Loucy (cell line): ENCODE measurements around the gene GMFB.

Experiments used
- H2AFZ ChIP-seq: fragments of 200-600 bp; sonication (generic); 2 replicates; pipeline ENCODE4 v1.6.0; 2016; ENCODE audit warnings: antibody characterized with exemption, mild to moderate bottlenecking, low read length, moderate library complexity
- H3F3A ChIP-seq: fragments of 200-600 bp; 2 replicates; pipeline ENCODE4 v1.6.0; 2016; ENCODE audit warnings: antibody characterized with exemption, low read depth, mild to moderate bottlenecking
- H3K27me3 ChIP-seq: fragments of 200-600 bp; sonication (generic); 2 replicates; pipeline ENCODE4 v1.6.1; 2014; ENCODE audit warnings: low read length, mild to moderate bottlenecking; ENCODE audit not compliant: insufficient read depth, poor library complexity, severe bottlenecking
- H3K36me3 ChIP-seq: fragments of 200-600 bp; sonication (generic); 2 replicates; pipeline ENCODE4 v1.6.1; 2016; ENCODE audit warnings: low read length; ENCODE audit not compliant: insufficient read depth
- H3K4me1 ChIP-seq: fragments of 200-600 bp; sonication (generic); 2 replicates; pipeline ENCODE4 v1.5.1; 2014; ENCODE audit warnings: low read length, mild to moderate bottlenecking; ENCODE audit not compliant: insufficient read depth, poor library complexity, severe bottlenecking
- H3K4me2 ChIP-seq: fragments of 200-600 bp; sonication (generic); 2 replicates; pipeline ENCODE4 v1.6.0; 2014; ENCODE audit warnings: antibody characterized with exemption, low read length, low read depth, mild to moderate bottlenecking; ENCODE audit not compliant: poor library complexity, severe bottlenecking
- H3K4me3 ChIP-seq: fragments of 200-600 bp; sonication (generic); 2 replicates; pipeline ENCODE4 v1.5.1; 2014; ENCODE audit warnings: low read length, mild to moderate bottlenecking, mixed read lengths; ENCODE audit not compliant: poor library complexity, severe bottlenecking
- H3K79me2 ChIP-seq: fragments of 200-600 bp; sonication (generic); 2 replicates; pipeline ENCODE4 v1.6.1; 2014; ENCODE audit warnings: low read length; ENCODE audit not compliant: insufficient read depth
- H3K9ac ChIP-seq: fragments of 200-600 bp; sonication (generic); 2 replicates; pipeline ENCODE4 v1.6.0; 2014; ENCODE audit warnings: mild to moderate bottlenecking, low read depth, low read length, moderate library complexity; ENCODE audit not compliant: poor library complexity, severe bottlenecking
- H3K9me2 ChIP-seq: fragments of 200-600 bp; sonication (generic); replicated peaks from 2 replicates; pipeline ENCODE4 v1.6.1; 2016; ENCODE audit warnings: low read depth, low read length, mixed read lengths
- H3K9me3 ChIP-seq: fragments of 200-600 bp; sonication (generic); 2 replicates; pipeline ENCODE4 v1.6.1; 2014; ENCODE audit warnings: mild to moderate bottlenecking, antibody characterized with exemption, low read length, low read depth; ENCODE audit not compliant: insufficient read depth
- H4K20me1 ChIP-seq: fragments of 200-600 bp; sonication (generic); 2 replicates; pipeline ENCODE4 v1.6.0; 2014; ENCODE audit warnings: antibody characterized with exemption, low read length, mild to moderate bottlenecking; ENCODE audit not compliant: insufficient read depth, poor library complexity, severe bottlenecking
- CTCF ChIP-seq: fragments of 200-600 bp; sonication (generic); conservative IDR thresholded peaks from 2 replicates; pipeline ENCODE4 v1.5.1; 2014; ENCODE audit warnings: mild to moderate bottlenecking, antibody characterized with exemption, low read length
- EZH2phosphoT487 ChIP-seq: fragments of 200-600 bp; IDR thresholded peaks from 2 replicates; pipeline ENCODE4 v1.6.1; 2018; ENCODE audit warnings: antibody characterized with exemption, mild to moderate bottlenecking, moderate library complexity, borderline replicate concordance

The GMFB gene

GRCh38 chr14:54502602-54503001 lies 13.8 kb upstream of the GMFB start:
- Histone ChIP-seq H3K36me3 (no peaks in the 10 kb centered on the region), H3K4me2 (no peak overlapping the region), H3K79me2 (no peaks in the 10 kb centered on the region), H3K9me3 (no peaks in the 10 kb centered on the region), H4K20me1 (no peaks in the 10 kb centered on the region), H2AFZ (0 out of 2 replicates have a peak overlapping the region, but pooled peaks have one; percentile 45), H3K9ac (no peak overlapping the region), H3K27me3 (no peaks in the 10 kb centered on the region), H3K4me3 (no peak overlapping the region), H3K9me2 (no peaks in the 10 kb centered on the region), H3K4me1 (no peaks in the 10 kb centered on the region), H3F3A (no peaks in the 10 kb centered on the region)
- no peak for TF ChIP-seq CTCF
- TF ChIP-seq EZH2phosphoT487, result no peak

- Histone ChIP-seq H3K9ac (no peak overlapping the region), H3K4me3 (no peak overlapping the region), H3K4me2 (no peak overlapping the region), H3K9me2 (no peaks in the 10 kb centered on the region), H3F3A (no peaks in the 10 kb centered on the region), H2AFZ (no peak overlapping the region), H3K27me3 (no peaks in the 10 kb centered on the region), H3K4me1 (no peaks in the 10 kb centered on the region), H4K20me1 (no peaks in the 10 kb centered on the region), H3K79me2 (no peaks in the 10 kb centered on the region), H3K36me3 (no peaks in the 10 kb centered on the region), H3K9me3 (no peaks in the 10 kb centered on the region)
- TF ChIP-seq EZH2phosphoT487 (no peak), CTCF (no peak)
Observed at GRCh38 chr14:54501480-54501879, 12.7 kb upstream of the GMFB start.

DNA sequence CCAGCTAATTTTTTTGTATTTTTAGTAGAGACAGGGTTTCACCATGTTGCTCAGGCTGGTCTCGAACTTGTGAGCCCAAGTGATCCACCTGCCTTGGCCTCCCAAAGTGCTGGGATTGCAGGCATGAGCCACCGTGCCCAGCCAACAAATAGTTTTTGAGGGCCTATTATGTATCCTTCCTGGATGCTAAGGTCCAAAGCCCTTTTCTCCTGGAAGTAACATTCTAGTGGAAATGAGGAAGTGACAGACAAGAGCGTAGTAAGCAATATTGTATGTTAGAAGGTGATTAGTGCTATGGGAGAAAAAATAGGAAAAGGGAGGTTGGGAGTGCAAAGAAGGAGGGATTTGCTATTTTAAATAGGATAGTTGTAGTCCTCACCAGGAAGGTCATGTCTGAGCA lies 12.0 kb upstream of the GMFB start:
- H4K20me1 ChIP-seq, result no peaks in the 10 kb centered on the region
- no peaks in the 10 kb centered on the region for H3K9me2 ChIP-seq
- TF ChIP-seq CTCF (no peak), EZH2phosphoT487 (no peak)
- H3K36me3 ChIP-seq, result no peaks in the 10 kb centered on the region
- H2AFZ ChIP-seq, result no peak overlapping the region
- no peak overlapping the region for H3K4me3 ChIP-seq
- H3K4me2 ChIP-seq, result no peak overlapping the region
- no peaks in the 10 kb centered on the region for H3K79me2 ChIP-seq
- no peaks in the 10 kb centered on the region for H3K4me1 ChIP-seq
- H3K27me3 ChIP-seq, result no peaks in the 10 kb centered on the region
- H3K9me3 ChIP-seq, result no peaks in the 10 kb centered on the region
- no peak overlapping the region for H3K9ac ChIP-seq
- H3F3A ChIP-seq, result no peaks in the 10 kb centered on the region
